Measurements from ENCODE around the gene TMTC1. TPM values are rescaled to one million over a fixed set of nuclear protein-coding genes. Genes with fewer than 3 reads are reported as not detected.

The TMTC1 gene
- total RNA-seq, 1 experiment from 2014 or later = not detected

DNA sequence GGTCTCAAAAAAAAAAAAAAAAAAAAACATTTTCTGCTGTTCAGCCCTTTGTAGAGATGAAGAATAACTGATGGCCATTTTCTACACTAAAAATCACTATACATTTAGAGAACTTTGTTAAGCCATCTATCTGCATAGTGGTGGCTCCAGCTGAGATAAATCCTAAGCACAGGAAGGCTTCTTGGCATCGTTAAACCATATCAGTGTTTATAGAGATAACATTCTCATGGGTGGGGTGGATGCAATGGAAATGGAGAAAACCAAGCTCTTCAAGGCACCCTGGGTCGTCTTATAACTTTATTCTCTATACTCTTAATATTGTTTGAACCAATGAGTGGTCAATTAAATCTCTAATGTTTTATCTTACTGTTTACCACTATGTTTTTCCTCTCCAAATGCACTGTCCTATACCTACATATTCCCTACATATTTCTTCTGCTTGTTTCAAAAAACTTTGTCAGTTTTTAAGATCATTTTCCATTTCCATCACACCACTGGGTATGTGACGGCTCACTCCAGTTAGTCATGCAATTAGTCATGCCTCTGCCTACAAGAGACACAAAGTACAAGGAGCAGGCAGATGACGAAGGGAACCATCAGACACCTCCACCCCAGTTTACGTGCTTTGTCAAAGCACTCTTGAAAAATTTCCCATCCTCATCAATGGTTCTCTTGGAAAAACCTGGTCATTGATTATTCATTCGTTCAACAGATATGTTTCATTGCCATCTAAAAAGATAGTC lies 166.9 kb downstream of the TMTC1 start:
- ChIA-PET CTCF (interaction anchor here (0.7 kb wide), 2 partner anchors 100 to 681 kb away, joined by 3 to 4 read pairs; no protein-coding TSS in a partner anchor), POLR2A (no interaction called here)
- Histone ChIP-seq H3K36me3 (ENCODE audit: control insufficient read depth, insufficient read depth, low read length) (no peaks in the 10 kb centered on the region), H3K9me3 (no peaks in the 10 kb centered on the region), H3K4me3 (ENCODE audit: low read depth, low read length) (no peak overlapping the region), H3K27me3 (replicated peaks; ENCODE audit: control insufficient read depth, insufficient read depth, low read length) (no peaks in the 10 kb centered on the region), H3K4me1 (no peaks in the 10 kb centered on the region)
- Mint-ChIP-seq H3K9me3 (ENCODE audit: unreplicated experiment) (no peaks in the 10 kb centered on the region), H3K4me1 (ENCODE audit: low read depth, unreplicated experiment) (no peaks in the 10 kb centered on the region), H3K27ac (ENCODE audit: unreplicated experiment) (no peak overlapping the region), H3K27me3 (ENCODE audit: insufficient read depth, unreplicated experiment) (peaks cover 9% of the 10 kb centered on the region), H3K36me3 (ENCODE audit: insufficient read depth, unreplicated experiment) (no peaks in the 10 kb centered on the region), H3K4me3 (ENCODE audit: unreplicated experiment) (no peak overlapping the region)
- BruUV-seq (replicated peaks) = no TSS peak
- TF ChIP-seq, protein P1, sequence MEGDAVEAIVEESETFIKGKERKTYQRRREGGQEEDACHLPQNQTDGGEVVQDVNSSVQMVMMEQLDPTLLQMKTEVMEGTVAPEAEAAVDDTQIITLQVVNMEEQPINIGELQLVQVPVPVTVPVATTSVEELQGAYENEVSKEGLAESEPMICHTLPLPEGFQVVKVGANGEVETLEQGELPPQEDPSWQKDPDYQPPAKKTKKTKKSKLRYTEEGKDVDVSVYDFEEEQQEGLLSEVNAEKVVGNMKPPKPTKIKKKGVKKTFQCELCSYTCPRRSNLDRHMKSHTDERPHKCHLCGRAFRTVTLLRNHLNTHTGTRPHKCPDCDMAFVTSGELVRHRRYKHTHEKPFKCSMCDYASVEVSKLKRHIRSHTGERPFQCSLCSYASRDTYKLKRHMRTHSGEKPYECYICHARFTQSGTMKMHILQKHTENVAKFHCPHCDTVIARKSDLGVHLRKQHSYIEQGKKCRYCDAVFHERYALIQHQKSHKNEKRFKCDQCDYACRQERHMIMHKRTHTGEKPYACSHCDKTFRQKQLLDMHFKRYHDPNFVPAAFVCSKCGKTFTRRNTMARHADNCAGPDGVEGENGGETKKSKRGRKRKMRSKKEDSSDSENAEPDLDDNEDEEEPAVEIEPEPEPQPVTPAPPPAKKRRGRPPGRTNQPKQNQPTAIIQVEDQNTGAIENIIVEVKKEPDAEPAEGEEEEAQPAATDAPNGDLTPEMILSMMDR (IDR thresholded peaks at IDR 0.05; ENCODE audit: insufficient read depth in 1 of 2, low read depth in 1 of 2, low read length in 1 of 2, severe bottlenecking in 1 of 2, unreplicated experiment in 1 of 2) = no peak
- intact Hi-C loops (cut with micrococcal nuclease; ENCODE audit: unreplicated experiment) = no loop called here
- DNase-seq = no peak

DNA sequence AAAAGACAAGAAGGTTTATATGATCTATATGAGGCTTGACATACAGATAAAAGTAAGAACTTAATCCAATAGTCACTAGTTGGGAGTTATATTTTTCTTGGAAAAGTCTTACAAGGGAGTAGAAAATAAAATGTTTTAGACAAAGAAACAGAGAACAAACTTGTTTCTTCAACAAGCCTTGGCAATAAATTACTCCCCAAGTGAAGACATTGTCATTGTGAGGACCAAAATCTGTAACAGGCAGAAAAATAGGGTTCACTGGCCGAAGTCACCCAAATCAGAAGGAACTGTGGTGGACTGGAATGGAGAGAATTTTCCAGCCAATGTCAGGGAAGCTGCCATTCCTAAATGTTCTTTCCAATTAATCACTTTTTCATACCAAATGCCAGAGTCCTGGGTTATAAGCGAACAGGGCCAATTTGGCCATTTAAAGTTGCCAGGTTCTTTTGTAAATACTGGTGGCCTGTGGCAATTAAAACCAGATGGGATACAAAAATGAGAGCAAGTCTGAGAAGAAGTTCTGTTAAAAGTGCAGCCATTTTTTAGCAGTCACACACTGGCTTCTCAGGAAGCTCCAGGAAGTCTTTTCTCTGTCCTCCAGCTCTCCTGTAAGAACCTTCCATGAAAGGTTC lies 168.9 kb downstream of the TMTC1 start:
- no TSS peak for BruUV-seq (replicated peaks)

DNA sequence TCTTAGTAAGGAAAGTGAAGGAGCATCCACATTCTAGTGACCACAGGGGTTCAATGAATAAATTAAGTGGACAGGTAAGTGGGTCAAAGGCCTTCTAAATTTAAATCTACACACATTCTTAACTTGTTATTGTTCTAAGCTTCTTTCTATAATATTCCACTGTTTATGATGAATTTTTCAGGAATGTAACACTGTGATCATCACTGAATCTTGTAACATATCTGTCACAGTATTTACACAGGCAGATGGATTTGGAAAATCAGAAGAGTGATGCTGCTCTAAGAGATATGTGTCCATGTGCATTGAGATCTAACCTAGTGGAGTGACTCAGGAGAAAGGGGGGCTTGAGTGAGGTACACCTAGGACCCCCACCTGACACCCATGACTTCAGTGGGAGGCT lies 170.8 kb downstream of the TMTC1 start:
- intact Hi-C loops (cut with micrococcal nuclease; ENCODE audit: unreplicated experiment) = no loop called here
- Histone ChIP-seq H3K9me3 (no peaks in the 10 kb centered on the region), H3K36me3 (ENCODE audit: control insufficient read depth, insufficient read depth, low read length) (no peaks in the 10 kb centered on the region), H3K4me3 (ENCODE audit: low read depth, low read length) (no peak overlapping the region), H3K27me3 (replicated peaks; ENCODE audit: control insufficient read depth, insufficient read depth, low read length) (no peaks in the 10 kb centered on the region), H3K4me1 (no peaks in the 10 kb centered on the region)
- no peak overlapping the region for H3K27ac Mint-ChIP-seq (ENCODE audit: unreplicated experiment)
- ChIA-PET CTCF (no interaction called here), POLR2A (no interaction called here)
- TF ChIP-seq, protein P1 (IDR thresholded peaks at IDR 0.05; ENCODE audit: insufficient read depth in 1 of 2, low read depth in 1 of 2, low read length in 1 of 2, severe bottlenecking in 1 of 2, unreplicated experiment in 1 of 2) = no peak
- H3K4me3 Mint-ChIP-seq (ENCODE audit: unreplicated experiment) = no peak overlapping the region
- no peaks in the 10 kb centered on the region for H3K36me3 Mint-ChIP-seq (ENCODE audit: insufficient read depth, unreplicated experiment)
- no peaks in the 10 kb centered on the region for H3K9me3 Mint-ChIP-seq (ENCODE audit: unreplicated experiment)
- no peak for DNase-seq
- H3K27me3 Mint-ChIP-seq (ENCODE audit: insufficient read depth, unreplicated experiment) = peaks cover 14% of the 10 kb centered on the region
- no TSS peak for BruUV-seq (replicated peaks)
- H3K4me1 Mint-ChIP-seq (ENCODE audit: low read depth, unreplicated experiment) = no peaks in the 10 kb centered on the region

More for the DNA sequence above, 168.9 kb downstream of the TMTC1 start:
- no peaks in the 10 kb centered on the region for H3K4me1 ChIP-seq
- Mint-ChIP-seq H3K27ac (ENCODE audit: unreplicated experiment) (no peak overlapping the region), H3K27me3 (ENCODE audit: insufficient read depth, unreplicated experiment) (peaks cover 9% of the 10 kb centered on the region), H3K4me3 (ENCODE audit: unreplicated experiment) (no peak overlapping the region), H3K4me1 (ENCODE audit: low read depth, unreplicated experiment) (no peaks in the 10 kb centered on the region), H3K36me3 (ENCODE audit: insufficient read depth, unreplicated experiment) (no peaks in the 10 kb centered on the region), H3K9me3 (ENCODE audit: unreplicated experiment) (no peaks in the 10 kb centered on the region)
- H3K36me3 ChIP-seq (ENCODE audit: control insufficient read depth, insufficient read depth, low read length) = no peaks in the 10 kb centered on the region
- POLR2A ChIA-PET = no interaction called here
- CTCF ChIA-PET = no interaction called here
- no peaks in the 10 kb centered on the region for H3K27me3 ChIP-seq (replicated peaks; ENCODE audit: control insufficient read depth, insufficient read depth, low read length)
- DNase-seq = no peak
- no peak overlapping the region for H3K4me3 ChIP-seq (ENCODE audit: low read depth, low read length)
- intact Hi-C loops (cut with micrococcal nuclease; ENCODE audit: unreplicated experiment) = no loop called here
- TF ChIP-seq, protein P1 (IDR thresholded peaks at IDR 0.05; ENCODE audit: insufficient read depth in 1 of 2, low read depth in 1 of 2, low read length in 1 of 2, severe bottlenecking in 1 of 2, unreplicated experiment in 1 of 2) = no peak
- H3K9me3 ChIP-seq = no peaks in the 10 kb centered on the region
